HL-60 (cell line): Measurements from ENCODE around the gene XPNPEP1.

Experiments used
- DNase-seq, 2 experiments: peaks; one replicate each; pipeline ENCODE4 v3.0.0-alpha.2; 2010 to 2020; ENCODE audit warnings: low read depth in 1 of 2, low spot score in 1 of 2
- H3K27ac ChIP-seq: fragments of 250-450 bp; sonication (Bioruptor Pico); replicated peaks from 2 replicates; pipeline ENCODE4 v1.5.1; 2020; ENCODE audit warnings: mild to moderate bottlenecking, moderate library complexity
- H3K27me3 ChIP-seq: fragments of 250-450 bp; sonication (Bioruptor Pico); 2 replicates; pipeline ENCODE4 v1.5.1; 2021; ENCODE audit warnings: mild to moderate bottlenecking, moderate library complexity; ENCODE audit not compliant: insufficient read depth, poor library complexity, severe bottlenecking
- H3K4me3 ChIP-seq: replicated peaks from 2 replicates; pipeline ENCODE4 v1.5.1; 2011; ENCODE audit warnings: mild to moderate bottlenecking, control low read depth, low read length; ENCODE audit not compliant: insufficient read depth
- GABPA ChIP-seq: IDR thresholded peaks from 2 replicates; pipeline ENCODE4 v1.6.1; 2012; ENCODE audit warnings: low read depth
- POLR2AphosphoS5 ChIP-seq: IDR thresholded peaks from 2 replicates; pipeline ENCODE4 v1.6.1; 2012; ENCODE audit warnings: low read depth
- SPI1 ChIP-seq: IDR thresholded peaks from 2 replicates; pipeline ENCODE4 v1.6.1; 2012; ENCODE audit warnings: low read depth, mild to moderate bottlenecking, borderline replicate concordance
- TF ChIP-seq, protein P1 (sequence below): IDR thresholded peaks from 2 replicates; pipeline ENCODE4 v1.6.1; 2012; ENCODE audit warnings: low read depth; ENCODE audit not compliant: insufficient replicate concordance
- TF ChIP-seq, protein P2 (sequence below): IDR thresholded peaks from one replicate; pipeline ENCODE4 v1.5.1; 2011; ENCODE audit warnings: low read length, control low read depth, inconsistent platforms; ENCODE audit not compliant: insufficient read depth

Gene XPNPEP1

DNA sequence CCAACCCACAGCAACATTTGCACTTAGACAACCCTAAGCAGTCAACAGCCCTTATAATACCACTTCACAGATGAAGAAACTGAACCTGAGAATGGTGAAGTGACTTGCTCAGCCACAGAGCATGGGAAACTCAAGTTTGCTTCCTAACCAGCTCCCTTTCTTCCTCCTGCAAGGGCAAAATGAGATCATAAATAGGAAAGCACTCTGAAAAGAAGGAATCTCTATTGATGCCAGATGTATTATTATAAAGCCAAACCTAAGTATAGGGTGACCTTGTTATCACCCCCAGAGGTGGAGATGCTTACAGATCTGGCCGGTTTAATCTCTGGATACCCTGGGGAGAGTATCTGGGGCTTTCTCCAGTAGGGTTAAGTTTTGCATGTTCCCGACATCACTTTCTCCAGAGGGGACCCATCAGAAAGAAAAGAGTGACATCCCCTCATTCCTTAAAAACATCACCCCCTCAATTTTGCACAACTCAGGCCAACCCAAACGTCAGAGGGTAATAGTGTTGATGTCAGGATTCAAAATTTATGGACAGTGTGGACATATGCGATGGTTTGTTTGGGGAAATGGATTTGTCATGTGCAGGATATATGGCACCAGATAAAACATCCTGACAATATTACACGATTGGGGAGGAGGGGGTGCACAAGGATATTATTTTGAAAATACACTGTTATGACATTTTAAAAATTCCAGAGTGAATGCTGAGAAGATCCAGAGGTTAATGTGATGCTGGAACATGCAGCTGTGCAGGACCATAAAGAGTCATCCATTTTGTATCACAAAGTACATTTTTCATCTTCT, 24.0 kb upstream of the XPNPEP1 start:
- no peak overlapping the region for H3K4me3 ChIP-seq
- H3K27me3 ChIP-seq: no peaks in the 10 kb centered on the region
- no peak overlapping the region for H3K27ac ChIP-seq
- TF ChIP-seq, protein P1, sequence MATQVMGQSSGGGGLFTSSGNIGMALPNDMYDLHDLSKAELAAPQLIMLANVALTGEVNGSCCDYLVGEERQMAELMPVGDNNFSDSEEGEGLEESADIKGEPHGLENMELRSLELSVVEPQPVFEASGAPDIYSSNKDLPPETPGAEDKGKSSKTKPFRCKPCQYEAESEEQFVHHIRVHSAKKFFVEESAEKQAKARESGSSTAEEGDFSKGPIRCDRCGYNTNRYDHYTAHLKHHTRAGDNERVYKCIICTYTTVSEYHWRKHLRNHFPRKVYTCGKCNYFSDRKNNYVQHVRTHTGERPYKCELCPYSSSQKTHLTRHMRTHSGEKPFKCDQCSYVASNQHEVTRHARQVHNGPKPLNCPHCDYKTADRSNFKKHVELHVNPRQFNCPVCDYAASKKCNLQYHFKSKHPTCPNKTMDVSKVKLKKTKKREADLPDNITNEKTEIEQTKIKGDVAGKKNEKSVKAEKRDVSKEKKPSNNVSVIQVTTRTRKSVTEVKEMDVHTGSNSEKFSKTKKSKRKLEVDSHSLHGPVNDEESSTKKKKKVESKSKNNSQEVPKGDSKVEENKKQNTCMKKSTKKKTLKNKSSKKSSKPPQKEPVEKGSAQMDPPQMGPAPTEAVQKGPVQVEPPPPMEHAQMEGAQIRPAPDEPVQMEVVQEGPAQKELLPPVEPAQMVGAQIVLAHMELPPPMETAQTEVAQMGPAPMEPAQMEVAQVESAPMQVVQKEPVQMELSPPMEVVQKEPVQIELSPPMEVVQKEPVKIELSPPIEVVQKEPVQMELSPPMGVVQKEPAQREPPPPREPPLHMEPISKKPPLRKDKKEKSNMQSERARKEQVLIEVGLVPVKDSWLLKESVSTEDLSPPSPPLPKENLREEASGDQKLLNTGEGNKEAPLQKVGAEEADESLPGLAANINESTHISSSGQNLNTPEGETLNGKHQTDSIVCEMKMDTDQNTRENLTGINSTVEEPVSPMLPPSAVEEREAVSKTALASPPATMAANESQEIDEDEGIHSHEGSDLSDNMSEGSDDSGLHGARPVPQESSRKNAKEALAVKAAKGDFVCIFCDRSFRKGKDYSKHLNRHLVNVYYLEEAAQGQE: no peak
- TF ChIP-seq GABPA (no peak), SPI1 (no peak), POLR2AphosphoS5 (no peak)
- TF ChIP-seq, protein P2, sequence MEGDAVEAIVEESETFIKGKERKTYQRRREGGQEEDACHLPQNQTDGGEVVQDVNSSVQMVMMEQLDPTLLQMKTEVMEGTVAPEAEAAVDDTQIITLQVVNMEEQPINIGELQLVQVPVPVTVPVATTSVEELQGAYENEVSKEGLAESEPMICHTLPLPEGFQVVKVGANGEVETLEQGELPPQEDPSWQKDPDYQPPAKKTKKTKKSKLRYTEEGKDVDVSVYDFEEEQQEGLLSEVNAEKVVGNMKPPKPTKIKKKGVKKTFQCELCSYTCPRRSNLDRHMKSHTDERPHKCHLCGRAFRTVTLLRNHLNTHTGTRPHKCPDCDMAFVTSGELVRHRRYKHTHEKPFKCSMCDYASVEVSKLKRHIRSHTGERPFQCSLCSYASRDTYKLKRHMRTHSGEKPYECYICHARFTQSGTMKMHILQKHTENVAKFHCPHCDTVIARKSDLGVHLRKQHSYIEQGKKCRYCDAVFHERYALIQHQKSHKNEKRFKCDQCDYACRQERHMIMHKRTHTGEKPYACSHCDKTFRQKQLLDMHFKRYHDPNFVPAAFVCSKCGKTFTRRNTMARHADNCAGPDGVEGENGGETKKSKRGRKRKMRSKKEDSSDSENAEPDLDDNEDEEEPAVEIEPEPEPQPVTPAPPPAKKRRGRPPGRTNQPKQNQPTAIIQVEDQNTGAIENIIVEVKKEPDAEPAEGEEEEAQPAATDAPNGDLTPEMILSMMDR: no peak
- no peak for DNase-seq

DNA sequence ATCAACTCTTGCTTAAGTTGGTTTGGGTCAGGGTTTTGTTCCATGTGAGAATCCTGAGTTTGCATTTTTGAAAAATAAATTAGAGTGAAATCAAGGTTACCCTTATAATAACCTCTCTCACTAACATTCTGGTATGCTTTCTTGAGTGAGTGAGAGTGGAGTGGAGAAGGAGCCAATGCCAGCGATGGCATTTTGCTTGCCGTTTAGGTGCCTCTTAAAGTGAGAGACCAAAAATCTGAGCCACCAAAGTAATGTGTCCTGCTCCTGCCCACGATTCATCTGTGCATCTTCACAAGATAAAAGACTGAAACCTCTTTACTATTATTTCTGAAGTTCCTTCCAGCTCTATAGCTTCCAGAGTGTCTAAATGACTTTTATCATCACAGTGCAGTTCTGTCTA, 23.4 kb upstream of the XPNPEP1 start:
- Histone ChIP-seq H3K27me3 (no peaks in the 10 kb centered on the region), H3K27ac (no peak overlapping the region), H3K4me3 (no peak overlapping the region)
- TF ChIP-seq, protein P2: no peak
- TF ChIP-seq SPI1 (no peak), GABPA (no peak), POLR2AphosphoS5 (no peak)
- TF ChIP-seq, protein P1: no peak
- no peak for DNase-seq

DNA sequence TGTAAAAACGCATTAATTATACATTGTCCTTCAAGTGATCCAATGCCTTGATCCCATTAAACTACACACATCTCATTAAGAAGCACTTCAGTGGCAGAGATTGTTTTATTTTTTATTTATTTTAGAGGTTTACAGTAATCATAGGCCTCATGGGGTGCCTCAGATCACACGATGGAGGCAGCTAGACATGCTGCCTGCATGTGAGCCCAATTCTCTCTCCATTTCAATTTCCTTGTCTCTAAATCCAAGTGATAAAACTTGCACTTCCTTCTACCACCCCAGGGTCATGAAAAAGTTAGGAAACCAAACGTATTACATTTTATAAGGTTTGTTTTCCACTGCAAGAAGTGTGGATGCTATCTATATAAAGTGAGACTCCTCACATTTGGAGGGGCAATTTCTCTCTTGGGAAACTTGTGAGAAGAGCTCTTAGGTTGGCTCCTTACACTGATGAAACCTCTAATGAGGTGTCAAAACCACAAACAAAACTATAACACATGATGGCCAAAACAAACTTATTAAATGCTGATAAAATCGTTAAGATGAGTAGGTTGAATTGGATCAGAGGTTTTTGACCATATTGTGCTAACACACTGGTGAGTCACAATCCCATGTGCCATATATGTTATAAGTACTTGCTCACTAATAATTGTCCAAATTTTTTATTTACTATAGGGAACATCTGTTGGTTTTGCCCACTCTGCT, 22.3 kb upstream of the XPNPEP1 start:
- no peak for TF ChIP-seq GABPA
- no peak for TF ChIP-seq SPI1
- TF ChIP-seq, protein P2: no peak
- TF ChIP-seq POLR2AphosphoS5: no peak
- TF ChIP-seq, protein P1: no peak
- no peak for DNase-seq

More for the DNA sequence above, 22.3 kb upstream of the XPNPEP1 start:
- H3K27me3 ChIP-seq: no peaks in the 10 kb centered on the region
- H3K4me3 ChIP-seq: no peak overlapping the region
- no peak overlapping the region for H3K27ac ChIP-seq
